Measurements from ENCODE around the gene PPWD1. TPM values are rescaled to one million over a fixed set of nuclear protein-coding genes. Genes with fewer than 3 reads are reported as not detected.

PPWD1 gene
- 19.9 TPM for polyA plus RNA-seq (2013, experiment 1 of 2)
- 19.0 TPM for polyA plus RNA-seq (2013, experiment 2 of 2)

GRCh38 chr5:65562731-65563701 is at the start of gene PPWD1, which contains the start of gene CENPK:
Gene PPWD1 (plus strand): TSS chr5:65563296. CDS start chr5:65563311, 15 bp downstream.
Gene CENPK (minus strand): TSS chr5:65563168. CDS start chr5:65554907, 8,261 bp downstream.
- Histone ChIP-seq H4K91ac (ENCODE audit: low read length) (peak within 1 kb of the TSS; percentile 30), H3K23ac (ENCODE audit: low read length in 2 of 2) (no peak within 1 kb of the TSS), H3K18ac (ENCODE audit: low read depth in 1 of 2, low read length in 2 of 2) (peak within 1 kb of the TSS in 1 of 2 experiments; percentile 31), H4K8ac (ENCODE audit: low read length) (peak within 1 kb of the TSS; percentile 95), H3K36me3 (ENCODE audit: control insufficient read depth in 1 of 2, insufficient read depth in 2 of 2, low read depth in 1 of 2, low read length in 2 of 2) (peaks cover 0 to 20% of the 10 kb centered on the region in 2 experiments), H3K9me3 (ENCODE audit: control insufficient read depth, low read length) (no peaks in the 10 kb centered on the region), H2BK120ac (ENCODE audit: low read depth, low read length) (no peak within 1 kb of the TSS), H3K4ac (ENCODE audit: low read depth in 1 of 2, low read length in 2 of 2) (peak within 1 kb of the TSS; percentile 4 to 7), H3K4me3 (ENCODE audit: insufficient read depth in 1 of 2, low read depth in 1 of 2, low read length in 2 of 2) (peak within 1 kb of the TSS; percentile 68 to 100), H3K4me1 (ENCODE audit: control insufficient read depth, insufficient read depth, low read depth, low read length) (peaks cover 2% of the 10 kb centered on the region), H2AFZ (ENCODE audit: low read depth, low read length) (peak within 1 kb of the TSS; percentile 55), H3K79me1 (replicated peaks; ENCODE audit: low read length, poor library complexity, severe bottlenecking) (peaks cover 14% of the 10 kb centered on the region), H3K4me2 (ENCODE audit: low read length, poor library complexity, severe bottlenecking) (peak within 1 kb of the TSS; percentile 90), H2BK5ac (ENCODE audit: low read depth, low read length, poor library complexity, severe bottlenecking) (no peak within 1 kb of the TSS), H3K14ac (ENCODE audit: low read length in 2 of 2) (no peak within 1 kb of the TSS), H2BK12ac (ENCODE audit: low read length in 2 of 2) (no peak within 1 kb of the TSS), H2AK5ac (ENCODE audit: low read length, severe bottlenecking) (no peak within 1 kb of the TSS), H2BK15ac (ENCODE audit: low read depth, poor library complexity, severe bottlenecking) (no peak within 1 kb of the TSS), H3K27ac (ENCODE audit: low read length, poor library complexity, severe bottlenecking) (peak within 1 kb of the TSS; percentile 68), H3K27me3 (ENCODE audit: control insufficient read depth in 1 of 2, insufficient read depth in 1 of 2, low read length in 2 of 2) (no peaks in the 10 kb centered on the region), H3K9ac (ENCODE audit: low read length) (peak within 1 kb of the TSS; percentile 98)
- DNase-seq, result peak; percentile 96
- 1% methylated on average over 47 of the region's 54 CpGs for WGBS

DNA sequence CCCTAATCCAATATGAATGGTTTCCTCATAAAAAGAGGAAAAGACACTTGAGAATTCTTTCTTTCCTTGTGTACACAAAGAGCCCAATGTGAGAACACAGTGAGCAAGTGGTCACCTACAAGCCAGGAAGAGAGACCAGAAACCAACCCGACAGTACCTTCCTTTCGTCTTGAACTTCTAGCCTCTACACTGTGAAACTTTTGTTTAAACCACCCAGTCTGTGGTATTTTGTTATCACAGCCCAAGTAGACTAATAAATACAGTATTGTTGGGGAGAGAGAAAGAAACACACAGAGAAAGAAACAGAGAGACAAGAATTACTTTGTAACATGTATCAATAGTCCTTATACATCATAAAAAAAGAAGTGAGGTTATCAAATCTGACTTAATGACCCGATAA is 37.4 kb upstream of the PPWD1 start:
- no peak overlapping the region for H3K4me3 ChIP-seq (ENCODE audit: insufficient read depth in 1 of 2, low read depth in 1 of 2, low read length in 2 of 2)
- H3K36me3 ChIP-seq (ENCODE audit: control insufficient read depth in 1 of 2, insufficient read depth in 2 of 2, low read depth in 1 of 2, low read length in 2 of 2), result peaks cover 0 to 3% of the 10 kb centered on the region in 2 experiments
- H4K8ac ChIP-seq (ENCODE audit: low read length), result no peak overlapping the region
- H3K9me3 ChIP-seq (ENCODE audit: control insufficient read depth, low read length), result no peaks in the 10 kb centered on the region
- no peaks in the 10 kb centered on the region for H3K79me1 ChIP-seq (replicated peaks; ENCODE audit: low read length, poor library complexity, severe bottlenecking)
- no peak overlapping the region for H3K14ac ChIP-seq (ENCODE audit: low read length in 2 of 2)
- no peak overlapping the region for H3K9ac ChIP-seq (ENCODE audit: low read length)
- no peak overlapping the region for H2BK5ac ChIP-seq (ENCODE audit: low read depth, low read length, poor library complexity, severe bottlenecking)
- no peak overlapping the region for H2BK15ac ChIP-seq (ENCODE audit: low read depth, poor library complexity, severe bottlenecking)
- WGBS, result 100% methylated on average over 1 of the region's 3 CpGs
- no peaks in the 10 kb centered on the region for H3K4me1 ChIP-seq (ENCODE audit: control insufficient read depth, insufficient read depth, low read depth, low read length)
- no peak overlapping the region for H2BK12ac ChIP-seq (ENCODE audit: low read length in 2 of 2)
- H4K91ac ChIP-seq (ENCODE audit: low read length), result no peak overlapping the region
- H3K27me3 ChIP-seq (ENCODE audit: control insufficient read depth in 1 of 2, insufficient read depth in 1 of 2, low read length in 2 of 2), result no peaks in the 10 kb centered on the region
- H3K23ac ChIP-seq (ENCODE audit: low read length in 2 of 2), result no peak overlapping the region
- no peak overlapping the region for H2AK5ac ChIP-seq (ENCODE audit: low read length, severe bottlenecking)
- no peak for DNase-seq
- no peak overlapping the region for H3K4me2 ChIP-seq (ENCODE audit: low read length, poor library complexity, severe bottlenecking)
- no peak overlapping the region for H2BK120ac ChIP-seq (ENCODE audit: low read depth, low read length)
- no peak overlapping the region for H3K18ac ChIP-seq (ENCODE audit: low read depth in 1 of 2, low read length in 2 of 2)
- H3K27ac ChIP-seq (ENCODE audit: low read length, poor library complexity, severe bottlenecking), result no peak overlapping the region
- no peak overlapping the region for H3K4ac ChIP-seq (ENCODE audit: low read depth in 1 of 2, low read length in 2 of 2)
- H2AFZ ChIP-seq (ENCODE audit: low read depth, low read length), result no peak overlapping the region

- no CpG with 5 or more reads among the region's 1 CpG for WGBS
Observed at GRCh38 chr5:65530904-65531303, 32.2 kb upstream of the PPWD1 start.

DNA sequence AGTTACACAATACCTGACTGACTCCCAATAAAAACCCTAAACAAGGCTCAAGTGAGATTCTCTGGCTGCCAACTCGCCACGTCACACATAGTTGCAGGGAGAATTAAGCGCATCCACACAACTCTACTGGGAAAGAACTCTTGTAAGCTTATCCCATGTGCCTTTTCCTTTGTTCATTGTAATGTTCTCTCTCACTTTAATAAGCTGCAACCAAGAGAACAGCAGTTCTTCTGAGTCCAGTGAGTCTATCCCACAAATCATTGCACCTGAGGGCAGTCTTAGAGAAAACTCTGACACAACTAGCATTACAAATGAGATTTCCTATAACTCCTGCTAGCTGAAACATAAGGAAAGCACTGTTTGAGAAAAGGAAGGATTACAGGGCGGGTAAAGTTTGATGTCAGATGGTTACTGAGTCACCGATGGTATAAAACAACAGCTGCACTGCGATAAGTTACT is 27.5 kb upstream of the PPWD1 start:
- H2BK5ac ChIP-seq (ENCODE audit: low read depth, low read length, poor library complexity, severe bottlenecking), result no peak overlapping the region
- no peak overlapping the region for H2AK5ac ChIP-seq (ENCODE audit: low read length, severe bottlenecking)
- H3K4me3 ChIP-seq (ENCODE audit: insufficient read depth in 1 of 2, low read depth in 1 of 2, low read length in 2 of 2), result no peak overlapping the region
- H4K91ac ChIP-seq (ENCODE audit: low read length), result no peak overlapping the region
- no peaks in the 10 kb centered on the region for H3K4me1 ChIP-seq (ENCODE audit: control insufficient read depth, insufficient read depth, low read depth, low read length)
- H3K23ac ChIP-seq (ENCODE audit: low read length in 2 of 2), result no peak overlapping the region
- H2BK120ac ChIP-seq (ENCODE audit: low read depth, low read length), result no peak overlapping the region
- H3K9me3 ChIP-seq (ENCODE audit: control insufficient read depth, low read length), result no peaks in the 10 kb centered on the region
- H2BK15ac ChIP-seq (ENCODE audit: low read depth, poor library complexity, severe bottlenecking), result no peak overlapping the region
- peaks cover 0 to 4% of the 10 kb centered on the region in 2 experiments for H3K36me3 ChIP-seq (ENCODE audit: control insufficient read depth in 1 of 2, insufficient read depth in 2 of 2, low read depth in 1 of 2, low read length in 2 of 2)
- no peak overlapping the region for H3K4ac ChIP-seq (ENCODE audit: low read depth in 1 of 2, low read length in 2 of 2)
- no peaks in the 10 kb centered on the region for H3K79me1 ChIP-seq (replicated peaks; ENCODE audit: low read length, poor library complexity, severe bottlenecking)
- no peak overlapping the region for H3K4me2 ChIP-seq (ENCODE audit: low read length, poor library complexity, severe bottlenecking)
- no peak overlapping the region for H3K9ac ChIP-seq (ENCODE audit: low read length)
- peak; percentile 3 for DNase-seq
- H2AFZ ChIP-seq (ENCODE audit: low read depth, low read length), result no peak overlapping the region
- 98% methylated on average over 5 of the region's 6 CpGs for WGBS
- no peak overlapping the region for H4K8ac ChIP-seq (ENCODE audit: low read length)
- H3K14ac ChIP-seq (ENCODE audit: low read length in 2 of 2), result no peak overlapping the region
- H3K27ac ChIP-seq (ENCODE audit: low read length, poor library complexity, severe bottlenecking), result no peak overlapping the region
- no peak overlapping the region for H2BK12ac ChIP-seq (ENCODE audit: low read length in 2 of 2)
- no peak overlapping the region for H3K18ac ChIP-seq (ENCODE audit: low read depth in 1 of 2, low read length in 2 of 2)
- no peaks in the 10 kb centered on the region for H3K27me3 ChIP-seq (ENCODE audit: control insufficient read depth in 1 of 2, insufficient read depth in 1 of 2, low read length in 2 of 2)

More at GRCh38 chr5:65530904-65531303, 32.2 kb upstream of the PPWD1 start:
- no peak for DNase-seq
- Histone ChIP-seq H2BK5ac (ENCODE audit: low read depth, low read length, poor library complexity, severe bottlenecking) (no peak overlapping the region), H3K14ac (ENCODE audit: low read length in 2 of 2) (no peak overlapping the region), H2BK12ac (ENCODE audit: low read length in 2 of 2) (no peak overlapping the region), H3K23ac (ENCODE audit: low read length in 2 of 2) (no peak overlapping the region), H4K91ac (ENCODE audit: low read length) (no peak overlapping the region), H2AK5ac (ENCODE audit: low read length, severe bottlenecking) (no peak overlapping the region), H3K36me3 (ENCODE audit: control insufficient read depth in 1 of 2, insufficient read depth in 2 of 2, low read depth in 1 of 2, low read length in 2 of 2) (peaks cover 0 to 2% of the 10 kb centered on the region in 2 experiments), H3K79me1 (replicated peaks; ENCODE audit: low read length, poor library complexity, severe bottlenecking) (no peaks in the 10 kb centered on the region), H3K4me2 (ENCODE audit: low read length, poor library complexity, severe bottlenecking) (no peak overlapping the region), H2AFZ (ENCODE audit: low read depth, low read length) (no peak overlapping the region), H3K27me3 (ENCODE audit: control insufficient read depth in 1 of 2, insufficient read depth in 1 of 2, low read length in 2 of 2) (no peaks in the 10 kb centered on the region), H3K4ac (ENCODE audit: low read depth in 1 of 2, low read length in 2 of 2) (no peak overlapping the region), H3K9ac (ENCODE audit: low read length) (no peak overlapping the region), H3K9me3 (ENCODE audit: control insufficient read depth, low read length) (no peaks in the 10 kb centered on the region), H2BK15ac (ENCODE audit: low read depth, poor library complexity, severe bottlenecking) (no peak overlapping the region), H3K4me1 (ENCODE audit: control insufficient read depth, insufficient read depth, low read depth, low read length) (no peaks in the 10 kb centered on the region), H4K8ac (ENCODE audit: low read length) (no peak overlapping the region), H3K18ac (ENCODE audit: low read depth in 1 of 2, low read length in 2 of 2) (no peak overlapping the region), H3K4me3 (ENCODE audit: insufficient read depth in 1 of 2, low read depth in 1 of 2, low read length in 2 of 2) (no peak overlapping the region), H3K27ac (ENCODE audit: low read length, poor library complexity, severe bottlenecking) (no peak overlapping the region), H2BK120ac (ENCODE audit: low read depth, low read length) (no peak overlapping the region)
